ENCODE data around the gene TMEM178A.

GRCh38 chr2:39730276-39730675 is 64.6 kb downstream of the TMEM178A start:
- TF ChIP-seq CTCF (IDR thresholded peaks at IDR 0.05), result no peak
- TF ChIP-seq POLR2A (IDR thresholded peaks at IDR 0.05), result no peak
